Left lobe of liver (tissue), 2 donors: ENCODE data around the gene SPON2. TPM values are rescaled to one million over a fixed set of nuclear protein-coding genes. Genes with fewer than 3 reads are reported as not detected.

Experiments used
- ATAC-seq: fragments of 200-7000 bp; cut with Tn5 transposase; one replicate; pipeline ENCODE4 v1.9.1; 2020; ENCODE audit warnings: mild to moderate bottlenecking, moderate library complexity
- DNase-seq: peaks from one replicate; pipeline ENCODE4 v3.0.0-alpha.2; 2020; ENCODE audit warnings: low spot score
- total RNA-seq: library from RNA; stranded (reverse); gene quantifications from one replicate; pipeline ENCODE4 v1.2.1, GENCODE V29; 2021
- donor health status: DM: no; HTN: no; CAD: no; lungs with moderate emphysema.
- donor health status: DM: no; HTN: yes; CAD: no.

Gene SPON2
- total RNA-seq, 1 donor from 2014 or later: 54.3 TPM

GRCh38 chr4:1174941-1175634, 2.7 kb upstream of the SPON2 start:
- ATAC-seq (no peak), DNase-seq (no peak)

GRCh38 chr4:1172971-1173757, 781 bp upstream of the SPON2 start:
- ATAC-seq: peak; percentile 63

GRCh38 chr4:1171311-1172227, 814 bp downstream of the SPON2 start:
- ATAC-seq (peak; percentile 8), DNase-seq (no peak)

More at GRCh38 chr4:1172971-1173757, 781 bp upstream of the SPON2 start:
- DNase-seq: peak; percentile 79

GRCh38 chr4:1170976-1171310, 1.4 kb downstream of the SPON2 start:
- ATAC-seq (no peak), DNase-seq (no peak)

- no peak for ATAC-seq
These were observed 2.0 kb downstream of the SPON2 start for GRCh38 chr4:1170156-1170975.

GRCh38 chr4:1169691-1170096, 2.7 kb downstream of the SPON2 start:
- DNase-seq: no peak
- no peak for ATAC-seq

More at GRCh38 chr4:1170156-1170975, 2.0 kb downstream of the SPON2 start:
- DNase-seq: no peak

- ATAC-seq (no peak), DNase-seq (no peak)
These were observed 3.2 kb downstream of the SPON2 start for GRCh38 chr4:1169171-1169671.

GRCh38 chr4:1168191-1169101, 3.9 kb downstream of the SPON2 start:
- ATAC-seq (no peak), DNase-seq (no peak)

GRCh38 chr4:1167244-1167949, 5.0 kb downstream of the SPON2 start:
- ATAC-seq (peak; percentile 87), DNase-seq (peak; percentile 74)

GRCh38 chr4:1166509-1167243, 5.7 kb downstream of the SPON2 start:
- ATAC-seq (peak; percentile 2), DNase-seq (no peak)

- ATAC-seq (no peak), DNase-seq (no peak)
These were observed 7.3 kb downstream of the SPON2 start for GRCh38 chr4:1164956-1165545.

GRCh38 chr4:1164444-1164843, 7.9 kb downstream of the SPON2 start:
- DNase-seq: no peak
- no peak for ATAC-seq

- ATAC-seq: no peak
These were observed 8.3 kb downstream of the SPON2 start for GRCh38 chr4:1164040-1164439.

GRCh38 chr4:1160351-1160750, 12.0 kb downstream of the SPON2 start:
- ATAC-seq (no peak), DNase-seq (no peak)

More at GRCh38 chr4:1164040-1164439, 8.3 kb downstream of the SPON2 start:
- DNase-seq: no peak

GRCh38 chr4:1156069-1156468, 16.3 kb downstream of the SPON2 start:
- ATAC-seq: no peak
- DNase-seq: no peak

GRCh38 chr4:1155314-1155713, 17.1 kb downstream of the SPON2 start:
- ATAC-seq: no peak
- no peak for DNase-seq

- no peak for ATAC-seq
- no peak for DNase-seq
These were observed 17.7 kb downstream of the SPON2 start for GRCh38 chr4:1154523-1155182.
